GM18505 (cell line): ENCODE data around the gene SP4.

ENCODE experiments used
- ATAC-seq: cut with Tn5 transposase; IDR thresholded peaks from one replicate; pipeline ENCODE4 v1.9.1; 2021; ENCODE audit not compliant: unreplicated experiment
- POLR2A ChIP-seq: IDR thresholded peaks from 4 replicates; pipeline ENCODE4 v1.6.1; 2011; ENCODE audit warnings: borderline replicate concordance; ENCODE audit not compliant: insufficient read depth, insufficient read length; ENCODE audit errors: extremely low read depth

The SP4 gene

DNA sequence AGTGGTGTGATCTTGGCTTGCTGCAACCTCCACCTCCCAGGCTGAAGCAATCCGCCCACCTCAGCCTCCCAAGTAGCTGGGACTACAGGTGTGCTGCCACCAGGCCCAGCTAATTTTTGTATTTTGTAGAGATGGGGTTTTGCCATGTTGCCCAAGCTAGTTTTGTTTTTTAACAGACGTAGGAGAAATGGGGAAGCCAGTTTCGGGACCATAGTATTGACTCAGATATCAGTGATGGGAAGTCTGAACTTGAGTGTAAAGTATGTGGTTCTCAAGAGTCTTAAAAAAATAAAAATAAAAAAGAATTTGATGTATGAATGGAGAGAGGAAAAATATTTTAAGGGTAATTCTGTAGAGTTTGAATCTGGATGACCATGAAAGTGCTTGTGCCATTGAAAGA lies 34.2 kb downstream of the SP4 start:
- TF ChIP-seq POLR2A: no peak
- no peak for ATAC-seq

DNA sequence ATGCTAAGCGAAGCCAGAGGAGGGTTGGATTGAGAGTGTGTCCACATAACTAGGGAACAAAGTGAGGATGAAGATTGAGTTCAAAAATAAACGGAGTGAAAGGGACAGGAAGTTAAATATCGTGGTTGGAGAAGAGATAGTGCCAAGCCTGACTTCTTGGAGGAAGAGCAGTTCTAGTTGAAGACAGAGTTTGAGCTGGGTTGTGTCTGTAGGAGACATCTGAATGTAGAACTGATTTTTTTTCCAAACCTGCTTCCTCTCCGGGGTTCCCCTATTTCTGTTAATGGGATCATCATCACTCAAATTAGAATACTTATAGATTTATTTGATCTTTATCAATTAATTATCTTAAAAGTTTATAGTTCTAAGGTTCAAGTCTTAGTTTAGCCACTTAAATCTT lies 35.6 kb downstream of the SP4 start:
- ATAC-seq: no peak
- no peak for TF ChIP-seq POLR2A

DNA sequence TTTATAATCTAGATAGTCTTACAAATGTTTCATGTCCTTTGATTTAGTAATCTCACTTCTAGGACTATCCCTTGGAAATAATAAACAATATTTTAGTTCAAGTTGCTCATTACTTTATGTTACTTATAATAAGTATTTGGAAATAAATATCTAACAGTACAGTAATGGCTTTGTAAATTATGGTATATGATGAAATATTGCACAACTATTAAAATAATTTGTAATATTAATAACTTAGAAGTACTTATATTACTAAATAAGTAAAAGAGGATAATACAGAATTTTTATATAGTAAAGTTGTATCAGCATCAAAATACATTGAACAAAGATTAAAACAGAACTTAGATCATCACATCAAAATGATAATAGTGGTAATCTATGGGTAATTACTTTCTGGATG lies 41.1 kb downstream of the SP4 start:
- ATAC-seq: no peak
- TF ChIP-seq POLR2A: no peak

DNA sequence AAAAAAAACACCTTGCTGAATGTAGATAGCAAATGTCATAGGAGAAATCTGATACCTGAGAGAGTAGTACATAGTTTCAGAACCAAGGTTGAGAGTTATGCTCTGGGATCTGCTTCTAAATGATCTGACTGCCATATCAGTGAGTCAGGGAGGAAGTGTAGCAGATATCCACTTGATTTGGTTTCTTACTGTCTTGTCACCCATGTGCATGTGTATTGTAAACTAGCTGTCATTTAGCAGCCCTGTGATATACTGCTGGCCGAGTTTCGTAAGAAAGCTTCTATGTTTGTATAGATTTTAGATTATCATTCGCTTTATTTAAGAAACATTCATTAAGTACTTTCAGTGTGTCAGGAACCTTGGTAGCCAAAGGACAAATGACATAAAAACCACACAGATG lies 42.0 kb downstream of the SP4 start:
- TF ChIP-seq POLR2A: no peak
- ATAC-seq: no peak

DNA sequence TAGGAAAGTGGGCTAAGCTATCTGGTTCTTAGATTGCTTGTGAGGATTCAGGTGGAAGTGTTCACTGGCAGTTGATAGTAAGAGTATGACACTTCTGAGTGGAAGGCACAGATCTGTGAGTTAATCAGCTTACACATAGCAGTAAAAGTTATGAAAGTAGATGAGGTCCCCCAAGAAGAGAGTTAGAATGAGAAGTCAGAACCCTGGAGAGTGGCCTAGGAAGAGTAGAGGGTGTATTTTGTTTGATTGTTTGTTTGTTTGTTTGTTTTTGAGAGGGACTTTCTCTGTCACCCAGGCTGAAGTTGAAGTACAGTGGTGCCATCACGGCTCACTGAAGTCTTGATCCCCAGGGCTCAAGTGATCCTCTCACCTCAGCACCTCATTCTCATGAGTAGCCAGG lies 44.1 kb downstream of the SP4 start:
- no peak for ATAC-seq
- TF ChIP-seq POLR2A: no peak

DNA sequence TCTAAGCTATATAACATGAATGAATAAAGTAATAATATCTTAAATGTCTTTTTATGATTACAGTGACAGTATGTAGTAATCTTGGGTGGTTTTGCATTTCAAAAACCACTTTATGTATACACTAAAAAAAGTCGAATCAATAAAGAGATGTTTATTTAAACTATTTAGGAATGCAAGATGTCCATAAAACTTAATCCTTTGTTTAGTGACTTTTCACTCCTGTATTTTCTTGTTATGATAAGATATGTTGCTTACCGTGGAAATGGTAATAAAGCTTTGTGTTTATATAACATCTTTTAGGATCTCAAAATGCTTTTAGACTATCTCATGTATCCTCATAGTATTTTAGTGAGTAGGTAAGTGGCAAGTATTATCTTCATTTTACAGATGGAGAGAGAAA lies 48.5 kb downstream of the SP4 start:
- TF ChIP-seq POLR2A: no peak
- no peak for ATAC-seq

DNA sequence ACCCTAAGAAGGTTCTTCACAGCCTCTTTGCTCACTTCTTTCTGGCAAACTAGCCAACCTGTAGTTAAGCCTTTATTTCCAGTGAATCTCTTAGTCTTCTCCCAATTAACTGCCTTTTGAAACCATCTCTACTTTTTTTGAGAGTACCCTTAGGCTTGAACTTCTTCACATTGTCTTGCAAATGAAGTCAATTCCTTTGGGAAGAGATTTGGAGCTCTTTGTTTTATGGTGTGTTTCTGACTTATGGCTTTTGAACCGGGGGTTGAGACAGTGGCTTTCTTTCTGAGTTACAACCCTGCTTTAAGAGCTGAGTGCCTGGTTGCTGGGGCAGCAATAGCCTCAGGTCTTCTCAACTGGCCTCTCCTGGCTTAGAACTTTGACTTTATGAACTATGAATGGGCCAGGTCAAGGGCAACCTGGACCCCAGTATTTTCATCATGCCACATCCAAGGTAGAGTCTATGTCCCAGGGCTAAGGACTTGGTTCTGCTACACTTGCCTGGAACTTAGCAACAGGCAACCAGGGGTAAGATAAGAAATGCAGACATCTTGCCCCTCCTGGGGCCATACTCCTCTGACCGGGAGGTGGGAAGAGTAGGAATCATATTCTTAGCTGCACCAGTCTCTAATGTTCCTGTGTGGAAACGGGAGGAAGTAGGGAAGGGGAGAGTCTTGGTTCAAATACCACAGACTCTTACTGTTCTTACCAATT lies 53.0 kb downstream of the SP4 start:
- no peak for ATAC-seq
- no peak for TF ChIP-seq POLR2A

DNA sequence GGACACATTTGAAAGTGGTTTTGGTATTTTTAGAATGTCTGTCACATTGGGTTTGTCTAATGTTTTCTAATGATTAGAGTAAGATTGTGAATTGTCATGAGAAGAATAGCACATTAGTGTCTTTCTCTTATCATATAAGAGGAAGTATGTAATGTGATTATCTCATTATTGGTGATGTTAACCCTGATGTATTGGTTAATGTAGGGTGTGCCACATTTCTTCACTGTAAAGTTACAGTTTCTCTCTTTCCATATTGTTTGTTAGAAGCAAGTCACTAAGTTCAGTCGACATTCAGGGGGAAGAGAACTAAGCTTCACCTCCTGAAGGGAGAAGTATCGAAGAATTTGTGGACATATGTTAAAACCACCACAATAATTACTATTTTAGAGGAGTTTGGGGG lies 58.6 kb downstream of the SP4 start:
- no peak for ATAC-seq
- TF ChIP-seq POLR2A: no peak

DNA sequence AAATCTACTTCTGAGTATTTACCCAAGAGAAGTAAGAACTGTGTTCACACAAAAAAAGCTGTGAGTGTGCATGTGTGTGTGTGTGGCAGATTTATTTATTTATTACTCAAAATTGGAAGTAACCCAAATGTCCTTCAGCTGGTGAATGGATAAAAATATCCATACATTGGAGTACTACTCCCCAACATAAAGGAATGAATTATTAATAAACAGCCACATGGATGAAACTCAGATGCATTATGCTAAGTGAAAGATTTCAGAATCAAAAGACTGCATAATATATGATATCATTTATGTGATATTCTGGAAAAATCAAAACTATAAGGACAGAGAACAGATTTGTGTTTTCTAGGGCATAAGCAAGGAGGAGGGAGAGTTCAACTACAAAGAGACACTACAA lies 67.8 kb downstream of the SP4 start:
- TF ChIP-seq POLR2A: no peak
- ATAC-seq: no peak

DNA sequence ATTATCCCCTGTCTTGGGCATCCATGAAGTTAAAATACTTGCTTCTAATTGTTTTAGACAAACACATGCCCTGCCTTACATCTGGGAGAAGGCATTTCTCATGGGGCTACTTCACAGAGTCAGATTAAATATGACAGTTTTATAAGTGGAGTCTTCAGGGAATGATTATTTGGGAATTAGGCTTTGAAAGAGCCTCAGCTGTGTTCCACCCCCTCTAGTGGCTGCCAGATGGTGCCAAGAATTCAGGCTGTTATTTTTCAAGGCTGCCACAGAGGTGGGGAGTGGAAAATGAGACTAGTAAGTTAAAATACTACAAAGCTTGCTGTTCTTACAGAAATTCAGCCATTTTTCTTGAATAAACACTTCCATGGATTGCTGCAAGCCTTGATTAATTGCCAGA lies 69.2 kb downstream of the SP4 start:
- no peak for ATAC-seq
- TF ChIP-seq POLR2A: no peak

DNA sequence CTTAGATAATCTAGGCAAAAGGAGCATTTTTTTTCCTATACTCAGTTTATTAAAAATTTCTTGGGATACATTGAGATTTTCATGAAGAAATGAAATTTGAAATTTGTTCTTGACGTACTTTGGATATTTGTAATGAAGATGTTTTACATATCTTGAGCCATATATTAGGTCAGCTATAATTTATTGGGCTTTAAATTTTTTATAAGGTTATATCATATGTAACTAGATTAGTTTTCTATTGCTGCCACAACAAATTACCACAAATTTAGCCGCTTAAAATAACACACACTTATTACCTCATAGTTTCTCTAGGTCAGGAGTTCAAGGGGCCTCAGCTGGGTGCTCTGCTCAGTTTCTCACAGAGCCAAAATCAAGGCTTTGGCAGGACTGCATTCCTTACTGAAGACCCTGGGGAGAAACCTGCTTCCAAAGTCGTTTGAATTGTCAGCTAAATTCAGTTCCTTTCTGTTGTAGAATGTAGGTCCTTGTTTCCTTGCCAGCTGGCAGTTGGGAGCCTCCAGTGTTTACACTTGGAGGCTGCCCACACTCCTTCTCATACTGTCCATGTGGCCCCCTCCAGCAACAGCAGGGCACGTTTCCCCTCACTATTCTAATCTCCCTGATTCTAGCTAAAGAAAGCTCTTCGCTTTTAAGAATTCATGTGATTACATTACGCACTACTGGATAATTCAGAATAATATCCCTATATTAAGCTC lies 72.4 kb downstream of the SP4 start:
- TF ChIP-seq POLR2A: no peak
- no peak for ATAC-seq

DNA sequence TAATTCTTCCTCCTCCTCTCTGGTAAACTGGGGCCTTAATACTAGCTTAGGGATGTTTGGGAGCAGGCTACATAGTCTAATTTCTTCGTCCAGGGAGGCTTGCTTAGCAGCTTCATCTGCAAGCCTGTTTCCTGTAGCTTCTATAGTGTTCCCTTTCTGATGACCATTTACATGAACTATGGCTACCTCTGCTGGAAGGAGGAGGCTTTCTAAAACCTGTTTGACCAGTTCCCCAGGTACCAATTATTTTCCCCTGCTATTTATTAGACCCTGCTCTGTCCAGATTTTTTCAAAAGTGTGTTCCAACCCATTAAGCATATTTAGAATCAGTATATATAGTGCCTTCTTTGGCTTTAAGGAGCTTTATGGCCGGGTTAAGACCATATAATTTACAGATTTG lies 76.1 kb downstream of the SP4 start:
- no peak for TF ChIP-seq POLR2A
- no peak for ATAC-seq

DNA sequence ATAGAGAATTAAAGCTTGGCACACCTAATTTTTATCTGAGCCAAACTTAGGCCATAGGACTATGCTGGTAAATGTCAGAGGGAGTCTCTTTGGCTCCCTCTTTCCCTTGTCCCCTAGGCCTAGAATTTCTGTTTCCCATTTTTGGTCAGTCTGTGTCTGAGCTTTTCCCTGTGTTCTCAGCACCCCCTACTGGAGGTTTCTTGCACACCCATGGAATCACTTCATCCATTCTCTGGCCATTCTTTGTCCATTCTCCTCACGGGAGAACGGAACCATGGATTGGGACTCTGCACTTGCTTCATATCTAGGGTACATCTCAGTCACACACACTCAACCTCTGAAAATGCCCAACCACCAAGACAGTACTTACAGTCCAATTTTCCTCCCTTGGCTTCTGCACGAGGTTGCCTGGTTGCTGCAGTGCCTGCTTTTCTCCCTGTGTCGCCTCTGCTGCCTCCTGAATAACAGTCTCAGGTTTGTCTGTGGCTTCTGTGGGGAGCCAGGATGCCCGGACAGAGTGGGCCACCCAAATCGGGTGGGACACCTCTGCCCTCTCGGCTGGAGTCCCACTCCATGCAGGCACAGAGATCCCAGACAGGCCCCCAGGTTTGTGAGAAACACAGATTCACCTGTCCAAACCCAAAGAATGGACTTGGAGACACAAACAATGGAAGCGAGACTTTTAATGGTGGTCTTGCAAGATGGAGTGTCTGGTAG lies 79.9 kb downstream of the SP4 start:
- no peak for ATAC-seq
- no peak for TF ChIP-seq POLR2A

DNA sequence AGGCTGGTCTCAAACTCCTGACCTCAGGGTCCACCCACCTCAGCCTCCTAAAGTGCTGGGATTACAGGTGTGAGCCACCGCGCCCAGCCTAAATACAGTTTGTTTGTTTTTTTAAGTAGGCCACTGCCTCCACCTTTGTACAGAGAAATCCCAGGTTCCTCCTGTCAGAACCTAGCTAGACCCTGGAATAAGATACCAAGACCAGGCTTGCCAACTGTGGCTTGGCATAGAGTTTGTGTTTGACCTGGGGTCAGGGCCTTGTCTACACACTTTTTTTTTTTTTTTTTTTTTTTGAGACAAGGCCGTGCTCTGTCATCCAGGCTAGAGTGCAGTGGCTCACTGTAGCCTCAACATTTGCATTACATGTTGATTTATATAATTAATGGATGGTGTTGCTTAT lies 80.7 kb downstream of the SP4 start:
- ATAC-seq: no peak
- no peak for TF ChIP-seq POLR2A
